ENCODE measurements around the gene ERGIC1.

The ERGIC1 gene

GRCh38 chr5:172820046-172820767, 13.8 kb upstream of the ERGIC1 start:
- in situ Hi-C loops (cut with HindIII; ENCODE audit: low pct_ligation_motif_present, low sequenced_read_pairs) = no loop called here
- TF ChIP-seq CTCF (IDR thresholded peaks at IDR 0.05; ENCODE audit: low read depth, low read length, missing control alignments) = no peak
- H3K27ac ChIP-seq = no peak overlapping the region
- H3K27me3 ChIP-seq (replicated peaks) = no peaks in the 10 kb centered on the region
- no peaks in the 10 kb centered on the region for H3K36me3 ChIP-seq (replicated peaks)
- H3K4me3 ChIP-seq (ENCODE audit: low read depth, low read length) = no peak overlapping the region
- DNase-seq = peak; percentile 43

GRCh38 chr5:172821340-172821985, 12.6 kb upstream of the ERGIC1 start:
- Histone ChIP-seq H3K4me3 (ENCODE audit: low read depth, low read length) (no peak overlapping the region), H3K27me3 (replicated peaks) (no peaks in the 10 kb centered on the region), H3K36me3 (replicated peaks) (no peaks in the 10 kb centered on the region), H3K27ac (no peak overlapping the region)
- no peak for TF ChIP-seq CTCF (IDR thresholded peaks at IDR 0.05; ENCODE audit: low read depth, low read length, missing control alignments)
- no peak for DNase-seq
- in situ Hi-C loops (cut with HindIII; ENCODE audit: low pct_ligation_motif_present, low sequenced_read_pairs) = no loop called here

- TF ChIP-seq CTCF (IDR thresholded peaks at IDR 0.05; ENCODE audit: low read depth, low read length, missing control alignments) = no peak
- in situ Hi-C loops (cut with HindIII; ENCODE audit: low pct_ligation_motif_present, low sequenced_read_pairs) = no loop called here
- no peaks in the 10 kb centered on the region for H3K36me3 ChIP-seq (replicated peaks)
- H3K4me3 ChIP-seq (ENCODE audit: low read depth, low read length) = no peak overlapping the region
- H3K27ac ChIP-seq = no peak overlapping the region
- no peak for DNase-seq
- no peaks in the 10 kb centered on the region for H3K27me3 ChIP-seq (replicated peaks)
These were observed 10.2 kb upstream of the ERGIC1 start for GRCh38 chr5:172823840-172824362.

- H3K27ac ChIP-seq = no peak overlapping the region
These were observed 8.3 kb upstream of the ERGIC1 start for GRCh38 chr5:172825610-172826204.

GRCh38 chr5:172827841-172828240, 6.2 kb upstream of the ERGIC1 start:
- in situ Hi-C loops (cut with HindIII; ENCODE audit: low pct_ligation_motif_present, low sequenced_read_pairs) = no loop called here
- no peak overlapping the region for H3K27ac ChIP-seq
- no peak overlapping the region for H3K4me3 ChIP-seq (ENCODE audit: low read depth, low read length)
- no peak for TF ChIP-seq CTCF (IDR thresholded peaks at IDR 0.05; ENCODE audit: low read depth, low read length, missing control alignments)
- no peaks in the 10 kb centered on the region for H3K27me3 ChIP-seq (replicated peaks)
- no peaks in the 10 kb centered on the region for H3K36me3 ChIP-seq (replicated peaks)
- DNase-seq = no peak

More at GRCh38 chr5:172825610-172826204, 8.3 kb upstream of the ERGIC1 start:
- no peak for TF ChIP-seq CTCF (IDR thresholded peaks at IDR 0.05; ENCODE audit: low read depth, low read length, missing control alignments)
- Histone ChIP-seq H3K36me3 (replicated peaks) (no peaks in the 10 kb centered on the region), H3K27me3 (replicated peaks) (no peaks in the 10 kb centered on the region), H3K4me3 (ENCODE audit: low read depth, low read length) (no peak overlapping the region)
- DNase-seq = no peak
- in situ Hi-C loops (cut with HindIII; ENCODE audit: low pct_ligation_motif_present, low sequenced_read_pairs) = no loop called here

Measured in brain microvascular endothelial cell (primary cell).